ENCODE results near the gene GSTA5. TPM values are rescaled to one million over a fixed set of nuclear protein-coding genes. Genes with fewer than 3 reads are reported as not detected.
"Not testable (repeated sequence)": the region's sequence is repeated elsewhere in the genome, so short reads cannot be mapped to it uniquely, and the experiment has no call there.

The GSTA5 gene
- polyA plus RNA-seq (ENCODE audit: insufficient read length in 10 of 10) = not detected
- long read RNA-seq, donor 1 = 0 reads
- long read RNA-seq, donor 2 = 0 reads
- long read RNA-seq, donor 3 = 0 reads
- long read RNA-seq, donor 4 = 0 reads
- long read RNA-seq, donor 5 = 0 reads
- long read RNA-seq, donor 6 = 0 reads
- long read RNA-seq, donor 7 = 0 reads
- long read RNA-seq, donor 8 = 0 reads
- long read RNA-seq, donor 9 = 0 reads

DNA sequence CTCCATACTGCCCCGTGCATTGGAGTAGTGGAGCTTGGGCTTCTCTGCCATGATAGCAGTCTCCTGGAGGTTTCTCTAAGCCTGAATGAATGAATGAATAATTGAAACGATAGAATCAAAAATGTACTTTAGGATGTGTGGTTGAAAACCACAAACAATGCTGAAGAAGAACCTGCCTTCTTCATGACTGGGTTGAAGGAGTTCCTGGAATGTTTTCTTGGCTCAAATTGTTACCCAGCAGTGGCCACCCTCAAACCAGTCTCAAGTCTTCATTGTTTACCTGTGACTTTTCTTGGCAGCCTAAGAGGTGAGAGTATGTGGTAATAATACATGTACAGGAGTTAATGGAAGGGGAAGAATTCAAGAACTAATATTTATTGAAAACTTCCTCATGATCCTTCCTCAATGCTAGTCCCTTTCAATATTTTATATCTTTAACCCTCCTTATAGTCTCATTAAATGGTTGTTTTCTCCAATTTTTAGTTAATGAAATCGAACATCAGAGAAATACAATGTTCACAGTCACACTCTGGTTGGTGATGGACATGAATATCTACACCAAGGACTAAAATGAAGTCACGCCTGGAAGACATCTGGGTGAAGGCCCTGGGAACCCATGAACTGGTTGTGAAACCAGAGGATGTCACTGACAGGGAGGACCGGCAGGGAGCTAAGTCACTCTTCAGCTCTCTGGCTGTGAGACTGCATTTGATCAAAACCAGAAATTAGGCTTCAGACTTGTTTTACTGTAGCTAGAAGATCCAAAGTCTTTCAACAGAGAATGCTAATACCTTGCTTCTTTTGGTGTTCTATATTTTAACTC lies at the start of gene GSTA5:
GSTA5 (minus strand) TSS at position 51 of the 823 bp plus-strand sequence.
- DNase-seq = no peak

- no peak for DNase-seq
Observed at GRCh38 chr6:52890018-52890417, 49.4 kb upstream of the GSTA5 start.

DNA sequence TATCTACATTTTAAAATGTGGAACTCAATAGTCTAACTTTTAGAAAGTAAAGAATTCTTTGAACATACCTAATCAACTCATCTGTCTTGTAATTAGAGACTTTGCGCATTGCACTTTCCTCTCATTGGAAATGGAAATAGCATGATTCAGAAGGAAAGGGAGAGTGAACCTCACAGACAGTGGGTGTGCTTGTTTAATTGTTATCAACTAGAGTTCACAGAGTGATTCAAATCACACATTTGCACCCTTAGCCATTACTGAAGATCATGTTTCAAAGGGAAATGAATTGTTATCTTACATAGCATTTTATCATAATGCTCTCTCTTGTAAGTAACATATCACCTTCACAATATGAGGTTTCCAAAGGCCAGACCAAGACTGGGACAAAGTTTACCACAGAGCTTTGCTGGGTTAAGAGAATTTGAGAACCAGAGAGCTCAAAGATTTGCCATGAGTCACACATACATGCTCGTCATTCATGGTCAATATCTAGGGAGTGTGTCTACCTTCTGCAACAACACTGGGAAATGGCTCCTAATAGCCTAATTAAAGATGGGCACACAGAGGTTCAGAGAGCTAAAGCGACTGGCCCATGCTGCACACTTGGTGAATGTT lies 47.4 kb upstream of the GSTA5 start:
- DNase-seq = no peak

- peak; percentile 57 to 80 (median 62) for DNase-seq
Observed at GRCh38 chr6:52881996-52882841, 41.6 kb upstream of the GSTA5 start.

GRCh38 chr6:52881662-52881995 lies 41.0 kb upstream of the GSTA5 start:
- DNase-seq = no peak

GRCh38 chr6:52877786-52878185 lies 37.2 kb upstream of the GSTA5 start:
- no peak for DNase-seq

DNA sequence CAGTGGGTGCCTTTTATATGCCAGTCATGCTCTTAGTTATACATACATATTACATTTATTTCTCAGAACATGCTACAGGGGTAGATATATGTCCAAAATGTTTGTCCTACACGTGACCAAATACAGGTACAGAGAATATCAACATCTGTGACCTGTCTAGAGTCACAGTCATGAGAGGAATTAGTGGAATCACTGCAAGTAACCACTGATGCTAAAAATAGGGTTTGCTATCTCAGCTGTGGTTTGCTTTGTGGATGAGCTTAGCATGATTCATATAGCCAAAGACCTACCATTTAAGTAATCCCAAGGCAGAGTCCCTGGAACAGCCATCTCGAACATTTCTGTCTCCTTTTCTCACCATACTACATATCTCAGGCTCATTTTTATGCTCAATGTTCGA lies 36.6 kb upstream of the GSTA5 start:
- peak in 1 of 3 donors; percentile 77 for DNase-seq

- no peak for DNase-seq
Observed at GRCh38 chr6:52876056-52876787, 35.6 kb upstream of the GSTA5 start.

DNA sequence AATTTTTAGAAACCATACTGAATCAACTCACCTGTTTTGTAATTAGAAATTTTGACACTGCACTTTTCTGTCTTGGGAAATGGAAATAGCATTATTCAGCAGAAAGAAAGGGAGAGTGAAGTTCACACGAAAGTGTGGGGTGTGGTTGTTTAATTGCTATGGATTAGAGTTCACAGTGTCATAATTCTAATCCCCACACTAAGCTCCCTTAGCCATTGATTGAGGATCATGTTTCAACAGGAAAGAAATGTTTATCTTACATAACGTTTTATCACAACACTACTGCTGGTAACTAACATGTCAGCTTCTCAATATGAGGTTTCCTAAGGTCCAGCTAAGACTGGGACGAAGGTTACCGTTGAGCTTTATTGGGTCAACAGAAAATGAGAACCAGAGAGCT lies 31.4 kb upstream of the GSTA5 start:
- DNase-seq = no peak

GRCh38 chr6:52871621-52872020 lies 31.0 kb upstream of the GSTA5 start:
- no peak for DNase-seq

GRCh38 chr6:52870335-52871091 lies 29.9 kb upstream of the GSTA5 start:
- DNase-seq = peak in 1 of 3 donors; percentile 8

DNA sequence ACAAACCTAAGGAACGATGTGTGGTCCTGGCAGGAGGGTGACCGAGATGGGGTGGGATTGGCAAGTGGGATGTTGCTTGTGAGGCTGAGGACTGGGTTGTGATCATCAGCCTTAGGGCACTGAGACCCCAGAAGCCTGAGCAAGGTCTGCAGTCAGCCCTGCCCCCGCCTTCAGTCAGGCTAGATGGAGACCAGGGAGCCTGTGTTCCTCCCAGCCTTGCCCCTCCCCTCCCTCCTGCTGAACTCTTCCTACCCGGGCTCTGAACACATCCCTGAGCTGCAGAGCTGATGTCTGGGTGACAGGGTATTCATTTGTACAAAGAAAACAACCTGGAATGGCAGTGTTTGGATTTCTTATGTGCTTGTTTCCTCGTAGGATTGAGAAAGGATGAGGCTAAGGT lies 28.3 kb upstream of the GSTA5 start:
- DNase-seq = not testable (repeated sequence)

GRCh38 chr6:52868240-52868639 lies 27.6 kb upstream of the GSTA5 start:
- DNase-seq = no peak

DNA sequence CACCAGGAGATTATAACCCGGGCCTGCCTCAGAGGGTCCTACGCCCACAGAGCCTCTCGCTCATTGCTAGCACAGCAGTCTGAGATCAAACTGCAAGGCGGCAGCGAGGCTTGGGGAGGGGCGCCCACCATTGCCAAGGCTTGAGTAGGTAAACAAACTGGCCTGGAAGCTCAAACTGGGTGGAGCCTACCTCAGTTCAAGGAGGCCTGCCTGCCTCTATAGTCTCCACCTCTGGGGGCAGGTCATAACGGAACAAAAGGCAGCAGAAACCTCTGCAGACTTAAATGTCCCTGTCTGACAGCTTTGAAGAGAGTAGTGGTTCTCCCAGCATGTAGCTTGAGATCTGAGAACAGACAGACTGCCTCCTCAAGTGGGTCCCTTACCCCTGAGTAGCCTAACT lies 20.5 kb upstream of the GSTA5 start:
- not testable (repeated sequence) for DNase-seq

- DNase-seq = no peak
Observed at GRCh38 chr6:52858416-52858815, 17.8 kb upstream of the GSTA5 start.

GRCh38 chr6:52856137-52856536 lies 15.5 kb upstream of the GSTA5 start:
- DNase-seq = not testable (repeated sequence)

GRCh38 chr6:52849137-52849536 lies 8.5 kb upstream of the GSTA5 start:
- no peak for DNase-seq

DNA sequence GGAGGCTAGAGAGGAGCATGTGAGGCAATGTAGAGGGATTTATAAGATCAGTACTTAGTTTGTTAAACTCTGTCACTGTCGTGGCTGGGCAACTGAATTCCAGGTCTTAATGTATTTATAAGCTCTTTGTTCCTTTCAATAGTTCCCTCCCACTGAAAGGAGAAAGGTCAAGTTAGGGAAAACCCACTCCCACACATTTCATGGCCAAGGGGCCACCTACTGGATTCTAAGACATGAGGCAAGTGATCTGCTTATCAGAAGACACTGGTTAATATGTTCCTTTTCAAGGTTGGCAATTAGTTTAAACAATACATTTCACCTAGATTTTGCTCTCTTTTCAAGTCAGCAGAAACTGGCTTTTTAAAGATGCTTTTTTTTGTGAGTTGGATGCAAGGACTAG lies 5.4 kb upstream of the GSTA5 start:
- no peak for DNase-seq

- DNase-seq = no peak
Observed at GRCh38 chr6:52843605-52844004, 3.0 kb upstream of the GSTA5 start.

Measured in muscle of back (tissue), 13 donors.